ENCODE data around the gene NPHS2.
"Not testable (repeated sequence)": the region's sequence is repeated elsewhere in the genome, so short reads cannot be mapped to it uniquely, and the experiment has no call there.

The NPHS2 gene

GRCh38 chr1:179541774-179542173 lies 34.0 kb downstream of the NPHS2 start:
- Histone ChIP-seq H3K4me1 (ENCODE audit: insufficient read depth, low read length, poor library complexity, severe bottlenecking) (no peaks in the 10 kb centered on the region), H3K4me2 (ENCODE audit: low read depth, low read length, poor library complexity, severe bottlenecking) (no peak overlapping the region), H3K4me3 (ENCODE audit: low read length, poor library complexity, severe bottlenecking) (no peak overlapping the region), H2AFZ (ENCODE audit: low read length) (no peak overlapping the region), H3K9ac (ENCODE audit: low read depth, low read length, poor library complexity, severe bottlenecking) (no peak overlapping the region), H4K20me1 (ENCODE audit: insufficient read depth, low read length, poor library complexity, severe bottlenecking) (no peaks in the 10 kb centered on the region), H3K27me3 (ENCODE audit: insufficient read depth, low read length, poor library complexity, severe bottlenecking) (no peaks in the 10 kb centered on the region), H3K9me3 (ENCODE audit: insufficient read depth, low read depth, low read length) (peaks cover 4% of the 10 kb centered on the region; the same call in 1 of the 2 replicates), H3K9me2 (replicated peaks; ENCODE audit: low read depth, low read length) (no peaks in the 10 kb centered on the region), H3K79me2 (ENCODE audit: insufficient read depth, low read length) (no peaks in the 10 kb centered on the region), H3K36me3 (ENCODE audit: insufficient read depth, low read length) (no peaks in the 10 kb centered on the region), H3F3A (ENCODE audit: low read depth) (no peaks in the 10 kb centered on the region)
- TF ChIP-seq EZH2phosphoT487 (IDR thresholded peaks at IDR 0.05; ENCODE audit: borderline replicate concordance) (no peak), CTCF (conservative IDR thresholded peaks at IDR 0.05; ENCODE audit: low read length) (no peak)

GRCh38 chr1:179530352-179530751 lies 45.4 kb downstream of the NPHS2 start:
- TF ChIP-seq CTCF (conservative IDR thresholded peaks at IDR 0.05; ENCODE audit: low read length): no peak
- no peak for TF ChIP-seq EZH2phosphoT487 (IDR thresholded peaks at IDR 0.05; ENCODE audit: borderline replicate concordance)
- Histone ChIP-seq H3K36me3 (ENCODE audit: insufficient read depth, low read length) (no peaks in the 10 kb centered on the region), H3K4me2 (ENCODE audit: low read depth, low read length, poor library complexity, severe bottlenecking) (no peak overlapping the region), H3K9ac (ENCODE audit: low read depth, low read length, poor library complexity, severe bottlenecking) (no peak overlapping the region), H3K27me3 (ENCODE audit: insufficient read depth, low read length, poor library complexity, severe bottlenecking) (no peaks in the 10 kb centered on the region), H3K9me2 (replicated peaks; ENCODE audit: low read depth, low read length) (no peaks in the 10 kb centered on the region), H3K79me2 (ENCODE audit: insufficient read depth, low read length) (no peaks in the 10 kb centered on the region), H3K4me3 (ENCODE audit: low read length, poor library complexity, severe bottlenecking) (no peak overlapping the region), H4K20me1 (ENCODE audit: insufficient read depth, low read length, poor library complexity, severe bottlenecking) (no peaks in the 10 kb centered on the region), H3K9me3 (ENCODE audit: insufficient read depth, low read depth, low read length) (no peaks in the 10 kb centered on the region), H3K4me1 (ENCODE audit: insufficient read depth, low read length, poor library complexity, severe bottlenecking) (no peaks in the 10 kb centered on the region), H3F3A (ENCODE audit: low read depth) (no peaks in the 10 kb centered on the region), H2AFZ (ENCODE audit: low read length) (no peak overlapping the region)

- H2AFZ ChIP-seq (ENCODE audit: low read length): no peak overlapping the region
Measured at GRCh38 chr1:179529482-179530195, 46.1 kb downstream of the NPHS2 start.

GRCh38 chr1:179518544-179518943 lies 57.2 kb downstream of the NPHS2 start:
- not testable (repeated sequence) for H4K20me1 ChIP-seq (ENCODE audit: insufficient read depth, low read length, poor library complexity, severe bottlenecking); H3K27me3 ChIP-seq (ENCODE audit: insufficient read depth, low read length, poor library complexity, severe bottlenecking); H3K4me2 ChIP-seq (ENCODE audit: low read depth, low read length, poor library complexity, severe bottlenecking); H3K4me3 ChIP-seq (ENCODE audit: low read length, poor library complexity, severe bottlenecking); H3K36me3 ChIP-seq (ENCODE audit: insufficient read depth, low read length); H3K9me2 ChIP-seq (replicated peaks; ENCODE audit: low read depth, low read length); H3F3A ChIP-seq (ENCODE audit: low read depth); H2AFZ ChIP-seq (ENCODE audit: low read length); H3K79me2 ChIP-seq (ENCODE audit: insufficient read depth, low read length); H3K9ac ChIP-seq (ENCODE audit: low read depth, low read length, poor library complexity, severe bottlenecking); H3K9me3 ChIP-seq (ENCODE audit: insufficient read depth, low read depth, low read length); H3K4me1 ChIP-seq (ENCODE audit: insufficient read depth, low read length, poor library complexity, severe bottlenecking)

More at GRCh38 chr1:179529482-179530195, 46.1 kb downstream of the NPHS2 start:
- H3K9me2 ChIP-seq (replicated peaks; ENCODE audit: low read depth, low read length): no peaks in the 10 kb centered on the region
- H3K4me3 ChIP-seq (ENCODE audit: low read length, poor library complexity, severe bottlenecking): no peak overlapping the region
- H3K79me2 ChIP-seq (ENCODE audit: insufficient read depth, low read length): no peaks in the 10 kb centered on the region
- H3K27me3 ChIP-seq (ENCODE audit: insufficient read depth, low read length, poor library complexity, severe bottlenecking): no peaks in the 10 kb centered on the region
- no peaks in the 10 kb centered on the region for H3K9me3 ChIP-seq (ENCODE audit: insufficient read depth, low read depth, low read length)
- no peaks in the 10 kb centered on the region for H4K20me1 ChIP-seq (ENCODE audit: insufficient read depth, low read length, poor library complexity, severe bottlenecking)
- H3K4me1 ChIP-seq (ENCODE audit: insufficient read depth, low read length, poor library complexity, severe bottlenecking): no peaks in the 10 kb centered on the region
- no peaks in the 10 kb centered on the region for H3F3A ChIP-seq (ENCODE audit: low read depth)
- H3K9ac ChIP-seq (ENCODE audit: low read depth, low read length, poor library complexity, severe bottlenecking): no peak overlapping the region
- H3K36me3 ChIP-seq (ENCODE audit: insufficient read depth, low read length): no peaks in the 10 kb centered on the region
- no peak overlapping the region for H3K4me2 ChIP-seq (ENCODE audit: low read depth, low read length, poor library complexity, severe bottlenecking)
- TF ChIP-seq EZH2phosphoT487 (IDR thresholded peaks at IDR 0.05; ENCODE audit: borderline replicate concordance) (no peak), CTCF (conservative IDR thresholded peaks at IDR 0.05; ENCODE audit: low read length) (no peak)

Measured in Loucy (cell line).